Glutamatergic neuron (in vitro differentiated cells): ENCODE data around the gene C2CD5. TPM values are rescaled to one million over a fixed set of nuclear protein-coding genes. Genes with fewer than 3 reads are reported as not detected.
A peak's percentile ranks its signal among the peaks of the same experiment; 100 is the strongest.

Experiments
- DNase-seq: peaks from one replicate; pipeline ENCODE4 v3.0.0; 2022
- H3K27ac Mint-ChIP-seq: one replicate; pipeline ENCODE4 v1.8.0; 2020; ENCODE audit warnings: mild to moderate bottlenecking, mixed read lengths, inconsistent platforms; ENCODE audit not compliant: unreplicated experiment
- H3K27me3 Mint-ChIP-seq: one replicate; pipeline ENCODE4 v1.8.0; 2020; ENCODE audit warnings: mild to moderate bottlenecking, moderate library complexity, mixed read lengths, inconsistent platforms; ENCODE audit not compliant: unreplicated experiment
- H3K36me3 Mint-ChIP-seq: one replicate; pipeline ENCODE4 v1.8.0; 2020; ENCODE audit warnings: mild to moderate bottlenecking, mixed read lengths, inconsistent platforms; ENCODE audit not compliant: unreplicated experiment
- H3K4me1 Mint-ChIP-seq: one replicate; pipeline ENCODE4 v1.8.0; 2020; ENCODE audit warnings: mild to moderate bottlenecking, low read depth, mixed read lengths, inconsistent platforms; ENCODE audit not compliant: unreplicated experiment
- H3K4me3 Mint-ChIP-seq: one replicate; pipeline ENCODE4 v1.8.0; 2020; ENCODE audit warnings: mild to moderate bottlenecking, mixed read lengths, inconsistent platforms; ENCODE audit not compliant: unreplicated experiment
- H3K9me3 Mint-ChIP-seq: one replicate; pipeline ENCODE4 v1.8.0; 2020; ENCODE audit warnings: mild to moderate bottlenecking, moderate library complexity, mixed read lengths, inconsistent platforms; ENCODE audit not compliant: unreplicated experiment
- CTCF ChIP-seq: fragments of 200-600 bp; sonication (generic); IDR thresholded peaks from one replicate; pipeline ENCODE4 v1.5.0; 2021; ENCODE audit not compliant: partially characterized antibody, unreplicated experiment
- long read RNA-seq: library from polyadenylated mRNA; unstranded; transcript quantifications from one replicate; pipeline ENCODE4 v2.0.0, GENCODE V29; 2020; ENCODE audit not compliant: unreplicated experiment
- total RNA-seq: library from RNA; stranded (reverse); fragmentation: NEBNext Ultra II Directional; extraction: Animal tissue kit (Norgen Biotek cat#: 25700); gene quantifications from one replicate; pipeline ENCODE4 v1.2.1, GENCODE V29; 2021; ENCODE audit not compliant: unreplicated experiment

C2CD5 gene, protein sequence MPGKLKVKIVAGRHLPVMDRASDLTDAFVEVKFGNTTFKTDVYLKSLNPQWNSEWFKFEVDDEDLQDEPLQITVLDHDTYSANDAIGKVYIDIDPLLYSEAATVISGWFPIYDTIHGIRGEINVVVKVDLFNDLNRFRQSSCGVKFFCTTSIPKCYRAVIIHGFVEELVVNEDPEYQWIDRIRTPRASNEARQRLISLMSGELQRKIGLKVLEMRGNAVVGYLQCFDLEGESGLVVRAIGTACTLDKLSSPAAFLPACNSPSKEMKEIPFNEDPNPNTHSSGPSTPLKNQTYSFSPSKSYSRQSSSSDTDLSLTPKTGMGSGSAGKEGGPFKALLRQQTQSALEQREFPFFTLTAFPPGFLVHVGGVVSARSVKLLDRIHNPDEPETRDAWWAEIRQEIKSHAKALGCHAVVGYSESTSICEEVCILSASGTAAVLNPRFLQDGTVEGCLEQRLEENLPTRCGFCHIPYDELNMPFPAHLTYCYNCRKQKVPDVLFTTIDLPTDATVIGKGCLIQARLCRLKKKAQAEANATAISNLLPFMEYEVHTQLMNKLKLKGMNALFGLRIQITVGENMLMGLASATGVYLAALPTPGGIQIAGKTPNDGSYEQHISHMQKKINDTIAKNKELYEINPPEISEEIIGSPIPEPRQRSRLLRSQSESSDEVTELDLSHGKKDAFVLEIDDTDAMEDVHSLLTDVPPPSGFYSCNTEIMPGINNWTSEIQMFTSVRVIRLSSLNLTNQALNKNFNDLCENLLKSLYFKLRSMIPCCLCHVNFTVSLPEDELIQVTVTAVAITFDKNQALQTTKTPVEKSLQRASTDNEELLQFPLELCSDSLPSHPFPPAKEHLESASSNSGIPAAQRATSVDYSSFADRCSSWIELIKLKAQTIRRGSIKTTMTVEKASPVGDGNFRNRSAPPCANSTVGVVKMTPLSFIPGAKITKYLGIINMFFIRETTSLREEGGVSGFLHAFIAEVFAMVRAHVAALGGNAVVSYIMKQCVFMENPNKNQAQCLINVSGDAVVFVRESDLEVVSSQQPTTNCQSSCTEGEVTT
- 104 TPM for total RNA-seq
- long read RNA-seq, partial matches to known transcripts, result 0 of 1 reads
- long read RNA-seq, other reads (novel, unspliced or antisense), result 1 of 1 reads

DNA sequence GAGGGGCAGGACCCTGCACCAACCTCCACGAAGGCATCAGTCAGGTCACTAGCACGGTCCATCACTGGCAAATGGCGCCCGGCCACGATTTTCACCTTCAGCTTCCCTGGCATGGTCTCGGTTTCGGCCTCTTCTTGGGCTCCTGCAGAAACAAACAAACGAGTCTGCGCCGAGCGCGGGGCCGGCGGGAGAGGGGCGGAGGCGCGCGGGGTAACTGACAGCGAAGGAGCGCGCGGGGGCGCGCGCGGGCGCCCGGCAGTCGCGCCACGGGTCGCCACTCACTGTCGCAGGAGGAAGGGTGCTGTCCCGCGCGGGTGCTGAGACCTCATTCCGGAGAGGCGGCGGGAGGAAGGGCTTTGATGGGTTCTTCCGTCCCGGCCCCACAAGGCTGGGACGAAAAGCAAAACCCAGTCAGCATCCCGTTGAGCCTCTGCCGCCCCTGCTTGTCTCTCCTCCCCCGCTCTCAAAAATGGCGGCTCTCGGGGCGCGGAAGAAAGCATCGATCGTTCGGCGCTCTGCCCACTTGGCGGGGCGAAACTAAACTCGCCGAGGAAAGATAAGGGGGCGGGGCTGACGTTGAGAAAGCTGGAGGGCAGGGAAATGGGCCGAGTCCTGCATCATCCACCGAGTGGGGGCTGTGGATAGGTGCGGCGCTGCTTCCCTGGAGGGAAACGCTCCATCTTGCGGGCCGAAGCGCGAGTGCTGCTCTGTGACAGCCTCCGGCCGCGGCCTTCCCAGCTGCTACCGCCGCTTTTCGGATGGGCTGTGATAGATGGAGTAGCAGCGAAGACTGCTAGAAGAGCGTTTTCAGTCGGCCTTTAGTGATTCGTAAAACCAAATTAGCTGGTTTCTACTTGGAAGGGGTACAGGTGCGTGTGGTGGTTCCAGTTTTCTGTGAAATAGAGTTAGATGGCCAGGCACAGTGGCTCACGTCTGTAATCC lies at the start of gene C2CD5:
TSS of gene C2CD5 (minus strand) at position 505 of the 942 bp plus-strand sequence. CDS start at position 113, 392 bp downstream.
- Mint-ChIP-seq H3K27ac (peak within 1 kb of the TSS; percentile 99), H3K27me3 (peaks cover 13% of the 10 kb centered on the region), H3K4me1 (peaks cover 9% of the 10 kb centered on the region), H3K9me3 (peaks cover 17% of the 10 kb centered on the region), H3K36me3 (no peaks in the 10 kb centered on the region), H3K4me3 (peak within 1 kb of the TSS; percentile 89)
- TF ChIP-seq CTCF, result peak; percentile 30
- DNase-seq, result peak; percentile 97

DNA sequence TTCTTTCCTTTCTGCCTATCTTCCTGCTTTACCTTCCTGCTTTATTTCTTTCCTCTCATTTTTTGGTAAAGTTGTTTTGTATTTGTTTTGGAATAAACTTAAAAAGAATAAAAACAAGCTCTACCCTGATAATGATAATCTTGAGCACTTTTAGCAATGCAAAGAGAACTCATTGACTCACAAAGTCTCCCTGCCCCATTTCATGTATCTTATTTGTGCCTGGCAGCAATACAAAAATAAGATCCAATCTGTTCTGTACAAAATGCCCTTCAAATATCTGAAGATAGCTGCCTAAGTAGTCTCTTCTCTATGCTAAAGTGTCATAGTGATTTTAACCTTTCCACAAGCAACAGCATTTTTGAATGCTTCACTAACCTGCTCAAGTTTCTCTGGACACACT lies 49.5 kb upstream of the C2CD5 start:
- H3K27ac Mint-ChIP-seq, result no peak overlapping the region
- no peaks in the 10 kb centered on the region for H3K27me3 Mint-ChIP-seq
- no peak for TF ChIP-seq CTCF
- H3K36me3 Mint-ChIP-seq, result no peaks in the 10 kb centered on the region
- H3K9me3 Mint-ChIP-seq, result no peaks in the 10 kb centered on the region
- DNase-seq, result no peak
- no peak overlapping the region for H3K4me3 Mint-ChIP-seq
- H3K4me1 Mint-ChIP-seq, result no peaks in the 10 kb centered on the region

DNA sequence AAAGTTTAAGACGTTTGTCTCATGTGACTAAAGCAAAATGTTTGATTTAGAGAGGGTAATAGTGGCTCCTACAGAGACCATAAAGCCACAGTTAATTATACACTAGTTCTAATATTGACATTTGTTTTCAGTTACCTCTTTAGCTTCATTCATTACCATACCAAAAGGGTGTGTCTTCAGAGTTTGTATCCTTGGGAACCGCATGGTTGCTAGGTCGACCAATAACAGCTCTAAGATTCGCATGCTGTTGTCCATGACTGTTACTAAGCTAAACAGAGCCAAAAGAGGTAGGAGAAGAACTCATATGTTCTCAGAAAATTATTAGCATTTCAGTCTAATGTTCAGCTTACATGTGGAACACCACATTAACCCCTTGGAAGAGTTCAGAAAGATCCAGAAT lies 44.5 kb upstream of the C2CD5 start:
- no peak overlapping the region for H3K27ac Mint-ChIP-seq

More for the DNA sequence above, 44.5 kb upstream of the C2CD5 start:
- Mint-ChIP-seq H3K27me3 (no peaks in the 10 kb centered on the region), H3K4me1 (no peaks in the 10 kb centered on the region), H3K36me3 (no peaks in the 10 kb centered on the region), H3K4me3 (no peak overlapping the region), H3K9me3 (no peaks in the 10 kb centered on the region)
- DNase-seq, result no peak
- TF ChIP-seq CTCF, result no peak
